ENCODE measurements around the gene OLFM4.
"Not testable (repeated sequence)": the region's sequence is repeated elsewhere in the genome, so short reads cannot be mapped to it uniquely, and the experiment has no call there.

The OLFM4 gene

GRCh38 chr13:52997951-52998876, 30.4 kb upstream of the OLFM4 start:
- Histone ChIP-seq H3K9me3 (ENCODE audit: control insufficient read depth, insufficient read depth, low read length) (no peaks in the 10 kb centered on the region), H3K4me1 (ENCODE audit: control insufficient read depth, insufficient read depth, low read length) (peaks cover 17% of the 10 kb centered on the region), H3K36me3 (ENCODE audit: control insufficient read depth, insufficient read depth, low read length) (no peaks in the 10 kb centered on the region), H3K9ac (ENCODE audit: low read depth, low read length) (no peak overlapping the region), H3K27ac (ENCODE audit: low read depth, low read length) (no peak overlapping the region), H3K27me3 (ENCODE audit: control insufficient read depth, insufficient read depth, low read length) (no peaks in the 10 kb centered on the region), H3K4me3 (ENCODE audit: low read depth, low read length) (no peak overlapping the region)

GRCh38 chr13:52999093-52999696, 29.4 kb upstream of the OLFM4 start:
- Histone ChIP-seq H3K36me3 (ENCODE audit: control insufficient read depth, insufficient read depth, low read length) (no peaks in the 10 kb centered on the region), H3K27ac (ENCODE audit: low read depth, low read length) (no peak overlapping the region), H3K4me3 (ENCODE audit: low read depth, low read length) (no peak overlapping the region), H3K9me3 (ENCODE audit: control insufficient read depth, insufficient read depth, low read length) (no peaks in the 10 kb centered on the region), H3K9ac (ENCODE audit: low read depth, low read length) (no peak overlapping the region), H3K4me1 (ENCODE audit: control insufficient read depth, insufficient read depth, low read length) (peaks cover 8% of the 10 kb centered on the region; the same call in 1 of the 2 replicates), H3K27me3 (ENCODE audit: control insufficient read depth, insufficient read depth, low read length) (no peaks in the 10 kb centered on the region)

- no peaks in the 10 kb centered on the region for H3K4me1 ChIP-seq (ENCODE audit: control insufficient read depth, insufficient read depth, low read length)
- no peaks in the 10 kb centered on the region for H3K36me3 ChIP-seq (ENCODE audit: control insufficient read depth, insufficient read depth, low read length)
- no peaks in the 10 kb centered on the region for H3K27me3 ChIP-seq (ENCODE audit: control insufficient read depth, insufficient read depth, low read length)
- no peak overlapping the region for H3K4me3 ChIP-seq (ENCODE audit: low read depth, low read length)
- H3K27ac ChIP-seq (ENCODE audit: low read depth, low read length), result no peak overlapping the region
- H3K9me3 ChIP-seq (ENCODE audit: control insufficient read depth, insufficient read depth, low read length), result no peaks in the 10 kb centered on the region
- H3K9ac ChIP-seq (ENCODE audit: low read depth, low read length), result no peak overlapping the region
These were observed 27.0 kb upstream of the OLFM4 start for GRCh38 chr13:53001444-53002225.

- no peaks in the 10 kb centered on the region for H3K36me3 ChIP-seq (ENCODE audit: control insufficient read depth, insufficient read depth, low read length)
- no peak overlapping the region for H3K27ac ChIP-seq (ENCODE audit: low read depth, low read length)
- H3K4me1 ChIP-seq (ENCODE audit: control insufficient read depth, insufficient read depth, low read length), result no peaks in the 10 kb centered on the region
- no peaks in the 10 kb centered on the region for H3K27me3 ChIP-seq (ENCODE audit: control insufficient read depth, insufficient read depth, low read length)
- no peaks in the 10 kb centered on the region for H3K9me3 ChIP-seq (ENCODE audit: control insufficient read depth, insufficient read depth, low read length)
- no peak overlapping the region for H3K9ac ChIP-seq (ENCODE audit: low read depth, low read length)
- no peak overlapping the region for H3K4me3 ChIP-seq (ENCODE audit: low read depth, low read length)
These were observed 24.0 kb upstream of the OLFM4 start for GRCh38 chr13:53004573-53004972.

- H3K36me3 ChIP-seq (ENCODE audit: control insufficient read depth, insufficient read depth, low read length), result no peaks in the 10 kb centered on the region
- no peaks in the 10 kb centered on the region for H3K9me3 ChIP-seq (ENCODE audit: control insufficient read depth, insufficient read depth, low read length)
- H3K9ac ChIP-seq (ENCODE audit: low read depth, low read length), result no peak overlapping the region
- H3K27me3 ChIP-seq (ENCODE audit: control insufficient read depth, insufficient read depth, low read length), result no peaks in the 10 kb centered on the region
- H3K4me3 ChIP-seq (ENCODE audit: low read depth, low read length), result no peak overlapping the region
- no peak overlapping the region for H3K27ac ChIP-seq (ENCODE audit: low read depth, low read length)
- no peaks in the 10 kb centered on the region for H3K4me1 ChIP-seq (ENCODE audit: control insufficient read depth, insufficient read depth, low read length)
These were observed 23.0 kb upstream of the OLFM4 start for GRCh38 chr13:53005626-53006025.

- Histone ChIP-seq H3K27me3 (ENCODE audit: control insufficient read depth, insufficient read depth, low read length) (no peaks in the 10 kb centered on the region), H3K27ac (ENCODE audit: low read depth, low read length) (no peak overlapping the region), H3K9ac (ENCODE audit: low read depth, low read length) (no peak overlapping the region), H3K4me1 (ENCODE audit: control insufficient read depth, insufficient read depth, low read length) (no peaks in the 10 kb centered on the region), H3K36me3 (ENCODE audit: control insufficient read depth, insufficient read depth, low read length) (no peaks in the 10 kb centered on the region), H3K4me3 (ENCODE audit: low read depth, low read length) (no peak overlapping the region), H3K9me3 (ENCODE audit: control insufficient read depth, insufficient read depth, low read length) (no peaks in the 10 kb centered on the region)
These were observed 20.7 kb upstream of the OLFM4 start for GRCh38 chr13:53007872-53008271.

- Histone ChIP-seq H3K9ac (ENCODE audit: low read depth, low read length) (no peak overlapping the region), H3K9me3 (ENCODE audit: control insufficient read depth, insufficient read depth, low read length) (no peaks in the 10 kb centered on the region), H3K27me3 (ENCODE audit: control insufficient read depth, insufficient read depth, low read length) (no peaks in the 10 kb centered on the region), H3K27ac (ENCODE audit: low read depth, low read length) (no peak overlapping the region), H3K4me1 (ENCODE audit: control insufficient read depth, insufficient read depth, low read length) (no peaks in the 10 kb centered on the region), H3K4me3 (ENCODE audit: low read depth, low read length) (no peak overlapping the region), H3K36me3 (ENCODE audit: control insufficient read depth, insufficient read depth, low read length) (no peaks in the 10 kb centered on the region)
These were observed 18.1 kb upstream of the OLFM4 start for GRCh38 chr13:53010374-53011105.

GRCh38 chr13:53012707-53013106, 15.9 kb upstream of the OLFM4 start:
- Histone ChIP-seq H3K9me3 (ENCODE audit: control insufficient read depth, insufficient read depth, low read length) (no peaks in the 10 kb centered on the region), H3K4me3 (ENCODE audit: low read depth, low read length) (no peak overlapping the region), H3K4me1 (ENCODE audit: control insufficient read depth, insufficient read depth, low read length) (no peaks in the 10 kb centered on the region), H3K27me3 (ENCODE audit: control insufficient read depth, insufficient read depth, low read length) (no peaks in the 10 kb centered on the region), H3K36me3 (ENCODE audit: control insufficient read depth, insufficient read depth, low read length) (no peaks in the 10 kb centered on the region), H3K9ac (ENCODE audit: low read depth, low read length) (no peak overlapping the region), H3K27ac (ENCODE audit: low read depth, low read length) (no peak overlapping the region)

- H3K9ac ChIP-seq (ENCODE audit: low read depth, low read length), result no peak overlapping the region
- H3K4me3 ChIP-seq (ENCODE audit: low read depth, low read length), result no peak overlapping the region
- H3K9me3 ChIP-seq (ENCODE audit: control insufficient read depth, insufficient read depth, low read length), result no peaks in the 10 kb centered on the region
- H3K36me3 ChIP-seq (ENCODE audit: control insufficient read depth, insufficient read depth, low read length), result no peaks in the 10 kb centered on the region
- H3K4me1 ChIP-seq (ENCODE audit: control insufficient read depth, insufficient read depth, low read length), result no peaks in the 10 kb centered on the region
- no peak overlapping the region for H3K27ac ChIP-seq (ENCODE audit: low read depth, low read length)
- no peaks in the 10 kb centered on the region for H3K27me3 ChIP-seq (ENCODE audit: control insufficient read depth, insufficient read depth, low read length)
These were observed 15.5 kb upstream of the OLFM4 start for GRCh38 chr13:53013113-53013512.

- not testable (repeated sequence) for H3K9ac ChIP-seq (ENCODE audit: low read depth, low read length); H3K4me1 ChIP-seq (ENCODE audit: control insufficient read depth, insufficient read depth, low read length); H3K27ac ChIP-seq (ENCODE audit: low read depth, low read length)
These were observed 14.6 kb upstream of the OLFM4 start for GRCh38 chr13:53014018-53014417.

More at GRCh38 chr13:53014018-53014417, 14.6 kb upstream of the OLFM4 start:
- H3K27me3 ChIP-seq (ENCODE audit: control insufficient read depth, insufficient read depth, low read length); H3K9me3 ChIP-seq (ENCODE audit: control insufficient read depth, insufficient read depth, low read length); H3K36me3 ChIP-seq (ENCODE audit: control insufficient read depth, insufficient read depth, low read length); H3K4me3 ChIP-seq (ENCODE audit: low read depth, low read length): not testable (repeated sequence)

All from HUES48 (cell line).